Large intestine (tissue), 3 donors: Measurements from ENCODE around the gene RNF151. TPM values are rescaled to one million over a fixed set of nuclear protein-coding genes. Genes with fewer than 3 reads are reported as not detected.

Experiments used
- DNase-seq, 2 donors: peaks; one replicate each; pipeline versions ENCODE4 v3.0.0 to v3.0.0-alpha.2; 2013
- H3K27ac ChIP-seq: one replicate; pipeline ENCODE4 v1.5.1; 2013; ENCODE audit warnings: low read length
- H3K27me3 ChIP-seq: 2 replicates; pipeline ENCODE4 v1.6.1; 2013; ENCODE audit warnings: low read length; ENCODE audit not compliant: control insufficient read depth, insufficient read depth
- H3K36me3 ChIP-seq: 2 replicates; pipeline ENCODE4 v1.6.1; 2013; ENCODE audit warnings: low read length; ENCODE audit not compliant: control insufficient read depth, insufficient read depth
- H3K4me1 ChIP-seq: one replicate; pipeline ENCODE4 v1.6.1; 2013; ENCODE audit warnings: low read length; ENCODE audit not compliant: control insufficient read depth, insufficient read depth
- H3K4me3 ChIP-seq: one replicate; pipeline ENCODE4 v1.5.1; 2013; ENCODE audit warnings: low read length
- H3K9me3 ChIP-seq: one replicate; pipeline ENCODE4 v1.6.1; 2013; ENCODE audit warnings: mild to moderate bottlenecking, low read depth, low read length, moderate library complexity; ENCODE audit not compliant: control insufficient read depth
- WGBS: methylation state at CpG from one replicate; pipeline ENCODE4 v1.1.5; 2013; ENCODE audit warnings: low lambda C conversion rate; ENCODE audit not compliant: insufficient coverage; 5-methylcytosine and 5-hydroxymethylcytosine counted together
- polyA plus RNA-seq: library from polyadenylated mRNA; unstranded; fragments of 120-200 nt; gene quantifications from one replicate; pipeline ENCODE4 v1.2.1, GENCODE V29; 2013

RNF151 gene
- polyA plus RNA-seq, 1 donor = 0.09 TPM

DNA sequence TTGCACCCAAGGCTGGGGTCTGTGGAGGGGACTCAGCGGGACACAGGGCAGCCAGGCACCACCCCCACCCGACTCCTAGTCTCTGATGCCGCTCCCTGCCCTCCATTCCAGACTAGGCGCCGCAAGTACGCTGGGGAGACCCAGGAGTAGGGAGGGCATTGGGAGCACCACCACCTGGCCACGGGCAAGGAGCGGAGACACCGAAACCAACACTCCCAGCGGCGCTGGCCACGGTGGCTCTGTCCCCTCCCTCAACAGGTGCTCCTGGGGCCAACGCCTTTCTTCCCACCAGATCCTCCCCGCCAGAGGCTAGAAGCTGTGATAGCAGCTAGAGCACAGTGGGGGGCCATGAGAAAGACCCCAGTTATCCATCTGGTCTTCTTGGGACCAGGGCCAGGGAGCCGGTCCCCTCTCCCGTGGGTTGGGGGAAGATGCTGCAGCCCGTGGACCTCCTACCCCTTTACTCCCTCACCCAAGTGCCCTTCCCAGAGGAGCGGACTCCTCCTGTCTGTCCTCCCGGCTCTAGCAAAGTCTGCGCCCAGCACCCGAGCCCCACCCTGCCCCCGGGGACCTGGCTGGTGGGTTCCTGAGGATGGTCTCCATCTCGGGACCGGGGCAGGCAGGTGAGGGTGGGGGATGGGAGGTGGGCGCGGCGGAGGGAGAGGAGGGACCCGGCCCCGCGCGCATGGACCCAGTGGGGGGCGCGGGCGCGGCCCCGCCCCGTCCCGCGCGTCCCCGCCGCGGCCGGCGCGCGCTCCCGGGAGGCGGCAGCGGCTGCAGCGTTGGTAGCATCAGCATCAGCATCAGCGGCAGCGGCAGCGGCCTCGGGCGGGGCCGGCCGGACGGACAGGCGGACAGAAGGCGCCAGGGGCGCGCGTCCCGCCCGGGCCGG is 22.8 kb downstream of the RNF151 start, which contains the start of gene SYNGR3:
TSS of gene SYNGR3 (plus strand) at position 762 of the 892 bp plus-strand sequence. CDS start 133 bp downstream, outside the sequence.
- H3K36me3 ChIP-seq = peaks cover 23% of the 10 kb centered on the region
- peaks cover 30% of the 10 kb centered on the region for H3K27me3 ChIP-seq
- H3K4me1 ChIP-seq = peaks cover 41% of the 10 kb centered on the region
- WGBS = no CpG with 5 or more reads among the region's 67 CpGs
- H3K4me3 ChIP-seq = peak within 1 kb of the TSS; percentile 33
- no peak within 1 kb of the TSS for H3K27ac ChIP-seq
- H3K9me3 ChIP-seq = peaks cover 21% of the 10 kb centered on the region
- no peak for DNase-seq

GRCh38 chr16:1990101-1990350 is 23.4 kb downstream of the RNF151 start:
- H3K27me3 ChIP-seq = peaks cover 30% of the 10 kb centered on the region
- H3K4me3 ChIP-seq = no peak overlapping the region

GRCh38 chr16:1990351-1991134 is 23.9 kb downstream of the RNF151 start:
- WGBS = no CpG with 5 or more reads among the region's 50 CpGs
- peak in 1 of 2 donors; percentile 45 for DNase-seq

More at GRCh38 chr16:1990101-1990350, 23.4 kb downstream of the RNF151 start:
- no peak for DNase-seq
- Histone ChIP-seq H3K4me1 (peaks cover 39% of the 10 kb centered on the region), H3K27ac (no peak overlapping the region), H3K9me3 (peaks cover 21% of the 10 kb centered on the region), H3K36me3 (peaks cover 23% of the 10 kb centered on the region)
- no CpG with 5 or more reads among the region's 25 CpGs for WGBS

DNA sequence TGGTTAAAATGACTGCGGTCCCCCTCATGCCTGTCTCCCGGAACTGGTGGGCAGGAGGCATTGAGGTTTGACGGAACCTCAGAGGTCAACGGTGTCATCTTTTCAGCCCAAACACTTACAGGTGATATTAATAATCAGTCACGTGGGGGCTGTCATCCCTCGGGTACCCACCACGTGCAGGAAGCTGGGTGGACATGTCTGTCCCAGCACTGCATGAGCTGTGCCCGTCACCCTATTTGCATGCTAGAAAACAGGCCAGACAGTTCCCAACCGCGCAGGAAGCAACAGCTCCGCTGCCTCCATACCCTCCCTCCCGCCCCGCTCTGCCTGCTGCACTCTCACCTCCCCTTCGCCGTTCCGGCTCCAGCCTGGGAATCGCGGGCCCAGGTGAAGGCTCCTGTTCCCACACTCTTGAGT is 24.5 kb downstream of the RNF151 start:
- H3K4me3 ChIP-seq = no peak overlapping the region
- H3K4me1 ChIP-seq = peaks cover 27% of the 10 kb centered on the region
- H3K36me3 ChIP-seq = peaks cover 12% of the 10 kb centered on the region
- peak in 1 of 2 donors; percentile 26 for DNase-seq
- WGBS = no CpG with 5 or more reads among the region's 18 CpGs
- no peak overlapping the region for H3K27ac ChIP-seq
- peaks cover 21% of the 10 kb centered on the region for H3K9me3 ChIP-seq
- H3K27me3 ChIP-seq = peaks cover 30% of the 10 kb centered on the region

More at GRCh38 chr16:1990351-1991134, 23.9 kb downstream of the RNF151 start:
- Histone ChIP-seq H3K9me3 (peaks cover 21% of the 10 kb centered on the region), H3K4me1 (peaks cover 33% of the 10 kb centered on the region), H3K4me3 (peak overlapping the region; percentile 33), H3K27ac (no peak overlapping the region), H3K27me3 (peaks cover 30% of the 10 kb centered on the region), H3K36me3 (peaks cover 18% of the 10 kb centered on the region)

- Histone ChIP-seq H3K36me3 (peaks cover 7% of the 10 kb centered on the region), H3K4me1 (peaks cover 25% of the 10 kb centered on the region), H3K4me3 (no peak overlapping the region), H3K27me3 (peaks cover 30% of the 10 kb centered on the region), H3K9me3 (peaks cover 21% of the 10 kb centered on the region), H3K27ac (no peak overlapping the region)
- DNase-seq = no peak
- no CpG with 5 or more reads among the region's 22 CpGs for WGBS
Measured at GRCh38 chr16:1991588-1991947, 24.9 kb downstream of the RNF151 start.

- peaks cover 6% of the 10 kb centered on the region for H3K36me3 ChIP-seq
- H3K27ac ChIP-seq = no peak overlapping the region
- H3K27me3 ChIP-seq = peaks cover 30% of the 10 kb centered on the region
- no peak overlapping the region for H3K4me3 ChIP-seq
- peak; percentile 88 to 90 for DNase-seq
- no CpG with 5 or more reads among the region's 96 CpGs for WGBS
- peaks cover 25% of the 10 kb centered on the region for H3K4me1 ChIP-seq
- H3K9me3 ChIP-seq = peaks cover 21% of the 10 kb centered on the region
Measured at GRCh38 chr16:1991948-1992703, 25.5 kb downstream of the RNF151 start.

- Histone ChIP-seq H3K4me3 (no peak overlapping the region), H3K9me3 (peaks cover 21% of the 10 kb centered on the region), H3K27ac (no peak overlapping the region), H3K36me3 (peaks cover 10% of the 10 kb centered on the region), H3K4me1 (peaks cover 25% of the 10 kb centered on the region), H3K27me3 (peaks cover 30% of the 10 kb centered on the region)
- WGBS = no CpG with 5 or more reads among the region's 50 CpGs
- no peak for DNase-seq
Measured at GRCh38 chr16:1992704-1993317, 26.2 kb downstream of the RNF151 start.

DNA sequence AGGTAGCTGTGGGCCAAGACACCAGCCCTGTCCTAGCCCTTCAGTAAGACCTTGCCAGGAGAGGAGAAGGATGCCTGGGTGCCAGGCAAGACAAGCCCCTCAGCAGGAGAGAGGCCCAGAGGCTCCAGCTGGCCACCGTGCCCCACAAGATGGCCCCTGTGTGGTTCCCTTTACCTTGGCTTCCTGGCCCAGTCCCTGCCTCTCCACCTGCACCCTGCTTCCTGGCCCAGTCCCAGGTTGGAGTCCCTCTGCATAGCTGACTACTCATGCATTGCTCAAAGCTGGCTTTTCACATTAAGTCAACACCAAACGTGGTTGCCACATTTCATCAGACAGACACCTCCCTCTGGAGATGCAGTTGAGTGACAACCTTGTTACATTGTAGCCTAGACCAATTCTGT is 27.1 kb downstream of the RNF151 start:
- no peak overlapping the region for H3K4me3 ChIP-seq
- H3K27ac ChIP-seq = no peak overlapping the region
- H3K36me3 ChIP-seq = peaks cover 19% of the 10 kb centered on the region
- WGBS = no CpG with 5 or more reads among the region's 2 CpGs
- DNase-seq = no peak
- peaks cover 25% of the 10 kb centered on the region for H3K4me1 ChIP-seq
- peaks cover 21% of the 10 kb centered on the region for H3K9me3 ChIP-seq
- H3K27me3 ChIP-seq = peaks cover 25% of the 10 kb centered on the region

DNA sequence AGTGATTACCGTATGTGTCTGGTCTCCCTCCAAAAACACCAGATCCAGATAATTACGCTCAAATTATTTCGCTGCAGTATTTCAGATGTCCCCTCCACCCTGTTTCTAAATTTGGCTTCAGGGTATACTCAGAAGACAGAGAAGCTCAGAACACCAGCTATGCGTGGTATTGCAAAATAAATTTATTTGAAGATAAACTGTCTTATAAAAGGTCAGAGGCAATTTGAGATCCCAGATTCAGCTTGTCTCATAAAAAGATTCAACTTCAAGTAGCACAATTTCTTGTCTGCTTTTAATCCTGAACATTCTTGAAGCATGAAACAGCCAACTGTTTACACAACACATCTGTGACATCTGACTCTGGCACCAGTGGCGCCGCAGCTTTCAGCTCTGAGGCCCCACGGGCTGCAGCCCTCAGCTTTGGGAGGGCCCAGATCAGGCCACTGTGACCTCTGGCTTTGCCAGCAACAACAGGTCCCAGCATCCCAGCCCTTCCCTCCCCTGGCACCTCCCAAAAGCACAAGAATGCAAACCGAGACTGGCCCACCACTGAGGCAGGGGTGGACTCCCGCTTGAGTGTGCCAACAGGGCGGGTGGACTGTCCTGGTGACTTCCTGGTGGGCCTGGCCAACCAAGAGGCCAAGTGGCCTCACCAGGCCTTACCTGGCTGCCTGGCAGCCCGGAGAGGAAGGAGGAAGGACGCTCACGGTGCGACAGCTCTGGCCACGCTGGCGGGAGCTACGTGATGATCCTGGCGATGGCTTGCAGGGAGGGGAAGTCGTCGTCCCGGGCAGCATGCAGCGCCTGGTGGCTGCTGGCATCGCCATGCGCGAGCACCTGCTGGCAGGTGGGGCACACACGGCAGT is 31.1 kb downstream of the RNF151 start:
- Histone ChIP-seq H3K4me3 (no peak overlapping the region), H3K9me3 (peaks cover 4% of the 10 kb centered on the region), H3K36me3 (peaks cover 58% of the 10 kb centered on the region), H3K4me1 (no peaks in the 10 kb centered on the region), H3K27me3 (no peaks in the 10 kb centered on the region), H3K27ac (no peak overlapping the region)
- 90% methylated on average over 2 of the region's 26 CpGs for WGBS
- DNase-seq = no peak
